ENCODE measurements around the gene IRX1. TPM values are rescaled to one million over a fixed set of nuclear protein-coding genes. Genes with fewer than 3 reads are reported as not detected.

The IRX1 gene
- total RNA-seq, 2 experiments from 2014 or later: not detected

GRCh38 chr5:3594510-3595005, 1.1 kb upstream of the IRX1 start:
- Mint-ChIP-seq H3K4me1 (ENCODE audit: low read depth) (no peaks in the 10 kb centered on the region), H3K36me3 (ENCODE audit: low read depth) (no peaks in the 10 kb centered on the region), H3K27ac (no peak overlapping the region), H3K27me3 (peaks cover 69% of the 10 kb centered on the region), H3K4me3 (no peak overlapping the region), H3K9me3 (no peaks in the 10 kb centered on the region)
- no peaks in the 10 kb centered on the region for H3K36me3 ChIP-seq (ENCODE audit: insufficient read depth, low read length)
- ATAC-seq (ENCODE audit: poor library complexity): no peak
- intact Hi-C loops (cut with DNase I, micrococcal nuclease): no loop called here
- CTCF ChIA-PET: no interaction called here
- TF ChIP-seq, protein P1, sequence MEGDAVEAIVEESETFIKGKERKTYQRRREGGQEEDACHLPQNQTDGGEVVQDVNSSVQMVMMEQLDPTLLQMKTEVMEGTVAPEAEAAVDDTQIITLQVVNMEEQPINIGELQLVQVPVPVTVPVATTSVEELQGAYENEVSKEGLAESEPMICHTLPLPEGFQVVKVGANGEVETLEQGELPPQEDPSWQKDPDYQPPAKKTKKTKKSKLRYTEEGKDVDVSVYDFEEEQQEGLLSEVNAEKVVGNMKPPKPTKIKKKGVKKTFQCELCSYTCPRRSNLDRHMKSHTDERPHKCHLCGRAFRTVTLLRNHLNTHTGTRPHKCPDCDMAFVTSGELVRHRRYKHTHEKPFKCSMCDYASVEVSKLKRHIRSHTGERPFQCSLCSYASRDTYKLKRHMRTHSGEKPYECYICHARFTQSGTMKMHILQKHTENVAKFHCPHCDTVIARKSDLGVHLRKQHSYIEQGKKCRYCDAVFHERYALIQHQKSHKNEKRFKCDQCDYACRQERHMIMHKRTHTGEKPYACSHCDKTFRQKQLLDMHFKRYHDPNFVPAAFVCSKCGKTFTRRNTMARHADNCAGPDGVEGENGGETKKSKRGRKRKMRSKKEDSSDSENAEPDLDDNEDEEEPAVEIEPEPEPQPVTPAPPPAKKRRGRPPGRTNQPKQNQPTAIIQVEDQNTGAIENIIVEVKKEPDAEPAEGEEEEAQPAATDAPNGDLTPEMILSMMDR (IDR thresholded peaks at IDR 0.05): no peak
- H3K9me3 ChIP-seq (ENCODE audit: control insufficient read depth in 1 of 2, insufficient read depth in 1 of 2, low read length in 2 of 2): peaks cover 0 to 71% of the 10 kb centered on the region in 2 experiments
- H3K4me1 ChIP-seq (ENCODE audit: insufficient read depth, low read length): no peaks in the 10 kb centered on the region
- POLR2A ChIA-PET: no interaction called here
- H3K4me3 ChIP-seq (ENCODE audit: low read length): no peak overlapping the region
- peaks cover 67 to 81% of the 10 kb centered on the region in 2 experiments for H3K27me3 ChIP-seq (ENCODE audit: control insufficient read depth in 1 of 2, insufficient read depth in 2 of 2, low read length in 2 of 2)
- no peak for DNase-seq
- no peak overlapping the region for H3K27ac ChIP-seq (ENCODE audit: low read depth in 1 of 2, low read length in 2 of 2)

DNA sequence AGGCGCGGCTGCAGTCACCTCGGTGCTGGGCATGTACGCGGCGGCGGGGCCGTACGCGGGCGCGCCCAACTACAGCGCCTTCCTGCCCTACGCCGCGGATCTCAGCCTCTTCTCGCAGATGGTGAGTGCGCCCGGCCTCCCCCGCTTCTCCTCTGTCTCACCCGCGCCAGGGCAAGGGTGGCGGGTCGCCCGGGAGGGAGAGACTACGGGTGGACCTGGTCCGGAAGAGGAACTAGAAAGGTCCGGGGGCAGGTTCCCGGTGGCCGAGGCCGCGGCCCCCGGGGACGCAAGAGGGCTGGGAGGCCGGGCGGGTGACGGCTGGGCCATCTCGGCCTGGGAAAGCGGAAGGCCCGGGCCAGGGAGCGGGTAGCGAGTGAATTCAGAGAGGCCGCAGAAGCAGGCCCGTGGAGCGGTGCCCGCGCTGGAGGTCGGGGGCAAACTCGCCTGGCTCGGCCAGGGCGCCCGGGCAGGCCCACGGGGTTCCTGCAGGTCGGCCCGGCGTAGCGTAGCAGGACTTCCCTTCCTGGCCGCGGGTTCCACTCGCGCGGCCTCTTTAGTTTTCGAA, 711 bp downstream of the IRX1 start:
- H3K27me3 ChIP-seq (ENCODE audit: control insufficient read depth in 1 of 2, insufficient read depth in 2 of 2, low read length in 2 of 2): peaks cover 66 to 81% of the 10 kb centered on the region in 2 experiments
- Mint-ChIP-seq H3K4me3 (no peak overlapping the region), H3K27me3 (peaks cover 61% of the 10 kb centered on the region), H3K27ac (no peak overlapping the region), H3K9me3 (no peaks in the 10 kb centered on the region), H3K36me3 (ENCODE audit: low read depth) (no peaks in the 10 kb centered on the region), H3K4me1 (ENCODE audit: low read depth) (peaks cover 4% of the 10 kb centered on the region)
- H3K4me1 ChIP-seq (ENCODE audit: insufficient read depth, low read length): no peaks in the 10 kb centered on the region
- TF ChIP-seq, protein P1 (IDR thresholded peaks at IDR 0.05): no peak
- ChIA-PET CTCF (no interaction called here), POLR2A (no interaction called here)
- intact Hi-C loops (cut with DNase I, micrococcal nuclease): no loop called here
- no peak for DNase-seq
- no peak overlapping the region for H3K4me3 ChIP-seq (ENCODE audit: low read length)
- H3K36me3 ChIP-seq (ENCODE audit: insufficient read depth, low read length): no peaks in the 10 kb centered on the region
- peaks cover 0 to 72% of the 10 kb centered on the region in 2 experiments for H3K9me3 ChIP-seq (ENCODE audit: control insufficient read depth in 1 of 2, insufficient read depth in 1 of 2, low read length in 2 of 2)
- ATAC-seq (ENCODE audit: poor library complexity): no peak
- no peak overlapping the region for H3K27ac ChIP-seq (ENCODE audit: low read depth in 1 of 2, low read length in 2 of 2)

- CTCF ChIA-PET: no interaction called here
- Histone ChIP-seq H3K36me3 (ENCODE audit: insufficient read depth, low read length) (no peaks in the 10 kb centered on the region), H3K9me3 (ENCODE audit: control insufficient read depth in 1 of 2, insufficient read depth in 1 of 2, low read length in 2 of 2) (peaks cover 0 to 74% of the 10 kb centered on the region in 2 experiments), H3K27me3 (ENCODE audit: control insufficient read depth in 1 of 2, insufficient read depth in 2 of 2, low read length in 2 of 2) (peaks cover 68 to 81% of the 10 kb centered on the region in 2 experiments), H3K4me3 (ENCODE audit: low read length) (no peak overlapping the region), H3K27ac (ENCODE audit: low read depth in 1 of 2, low read length in 2 of 2) (no peak overlapping the region), H3K4me1 (ENCODE audit: insufficient read depth, low read length) (no peaks in the 10 kb centered on the region)
- ATAC-seq (ENCODE audit: poor library complexity) (no peak), DNase-seq (no peak)
- POLR2A ChIA-PET: no interaction called here
- H3K4me3 Mint-ChIP-seq: no peak overlapping the region
- H3K36me3 Mint-ChIP-seq (ENCODE audit: low read depth): no peaks in the 10 kb centered on the region
- H3K27me3 Mint-ChIP-seq: peaks cover 64% of the 10 kb centered on the region
- intact Hi-C loops (cut with DNase I, micrococcal nuclease): no loop called here
- TF ChIP-seq, protein P1 (IDR thresholded peaks at IDR 0.05): no peak
- H3K4me1 Mint-ChIP-seq (ENCODE audit: low read depth): peaks cover 9% of the 10 kb centered on the region
- H3K27ac Mint-ChIP-seq: no peak overlapping the region
- no peaks in the 10 kb centered on the region for H3K9me3 Mint-ChIP-seq
Observed at GRCh38 chr5:3596857-3597166, 1.2 kb downstream of the IRX1 start.

Data from CD4-positive, alpha-beta T cell (primary cell).